ENCODE data around the gene KMT2A. TPM values are rescaled to one million over a fixed set of nuclear protein-coding genes. Genes with fewer than 3 reads are reported as not detected.

Gene KMT2A
- total RNA-seq, 1 experiment from 2014 or later, result 62.0 TPM

- no peak overlapping the region for H3K18ac ChIP-seq (ENCODE audit: insufficient read length, low read depth, low read length)
- H3K4me1 ChIP-seq (ENCODE audit: insufficient read depth, low read length), result no peaks in the 10 kb centered on the region
- H4K20me1 ChIP-seq (ENCODE audit: control insufficient read depth, insufficient read depth, insufficient read length), result no peaks in the 10 kb centered on the region
- H3K79me2 ChIP-seq (ENCODE audit: insufficient read depth, low read length), result no peaks in the 10 kb centered on the region
- no peaks in the 10 kb centered on the region for H3K23me2 ChIP-seq (ENCODE audit: insufficient read length, low read depth, low read length, poor library complexity, severe bottlenecking)
- no peak overlapping the region for H3K23ac ChIP-seq (ENCODE audit: insufficient read length, low read depth, low read length)
- Mint-ChIP-seq H3K4me3 (no peak overlapping the region), H3K27ac (no peak overlapping the region), H3K4me1 (peaks cover 3 to 8% of the 10 kb centered on the region in 2 experiments; a peak in 3 of 4 replicates), H3K36me3 (ENCODE audit: insufficient read depth in 1 of 3, low read depth in 3 of 3) (peaks cover 0 to 13% (median 8%) of the 10 kb centered on the region in 3 experiments; a peak in 6 of 7 replicates), H3K9me3 (no peaks in the 10 kb centered on the region), H3K27me3 (ENCODE audit: low read depth) (no peaks in the 10 kb centered on the region; the same call in 1 of the 2 replicates)
- DNase-seq, result no peak
- H2BK120ac ChIP-seq (ENCODE audit: low read depth, low read length, poor library complexity, severe bottlenecking), result no peak overlapping the region
- no peak overlapping the region for H2AK5ac ChIP-seq (ENCODE audit: insufficient read length, low read length)
- no peak overlapping the region for H3K27ac ChIP-seq (ENCODE audit: insufficient read length, low read depth, low read length)
- H2BK5ac ChIP-seq (ENCODE audit: insufficient read length, low read length), result no peak overlapping the region
- no peak overlapping the region for H2BK20ac ChIP-seq (ENCODE audit: low read depth, low read length, poor library complexity, severe bottlenecking)
- no peaks in the 10 kb centered on the region for H3K79me1 ChIP-seq (ENCODE audit: insufficient read depth, low read depth, low read length, poor library complexity, severe bottlenecking)
- no CpG with 5 or more reads among the region's 4 CpGs for WGBS (ENCODE audit: extremely low coverage, insufficient read length, low lambda C conversion rate)
- no peak overlapping the region for H2AFZ ChIP-seq (ENCODE audit: low read length)
- no peak overlapping the region for H3K9ac ChIP-seq (ENCODE audit: extremely low read depth, insufficient read length, low read length)
- H3K27me3 ChIP-seq (ENCODE audit: insufficient read depth, low read length), result no peaks in the 10 kb centered on the region
- H3K4me2 ChIP-seq (ENCODE audit: insufficient read depth, insufficient read length, low read length), result no peak overlapping the region
- H4K8ac ChIP-seq (replicated peaks; ENCODE audit: insufficient read length, low read depth, low read length), result no peak overlapping the region
- H2BK15ac ChIP-seq (ENCODE audit: low read depth, low read length), result no peak overlapping the region
- H4K5ac ChIP-seq (ENCODE audit: insufficient read length, low read depth, low read length), result no peak overlapping the region
- no peak for TF ChIP-seq CTCF (conservative IDR thresholded peaks at IDR 0.05)
- no peak overlapping the region for H3K14ac ChIP-seq (ENCODE audit: insufficient read depth, low read length)
- no peak overlapping the region for H3T11ph ChIP-seq (ENCODE audit: low read length)
- H3K56ac ChIP-seq (ENCODE audit: insufficient read length, low read depth, low read length), result no peak overlapping the region
- no peak overlapping the region for H2BK12ac ChIP-seq (ENCODE audit: insufficient read length, low read depth, low read length)
- no peak overlapping the region for H3K4ac ChIP-seq (ENCODE audit: low read depth, low read length)
- no peaks in the 10 kb centered on the region for H3K9me3 ChIP-seq (ENCODE audit: control insufficient read depth, low read depth, low read length)
- no peak overlapping the region for H4K91ac ChIP-seq (ENCODE audit: insufficient read length, low read depth, low read length)
Observed at GRCh38 chr11:118560806-118561205, 124.5 kb downstream of the KMT2A start.
